T47D (cell line): ENCODE results near the gene MYO5A.
"Not testable (repeated sequence)": the region's sequence is repeated elsewhere in the genome, so short reads cannot be mapped to it uniquely, and the experiment has no call there.

Experiments used
- DNase-seq, 2 experiments: peaks; one replicate each; pipeline versions ENCODE4 v3.0.0 to v3.0.0-alpha.2; 2011 to 2012; ENCODE audit warnings: low read depth in 1 of 2, low spot score in 1 of 2
- JUND ChIP-seq: IDR thresholded peaks from 2 replicates; pipeline ENCODE4 v1.6.1; 2012; ENCODE audit warnings: low read depth
- in situ Hi-C: cut with HindIII; loops from 2 replicates; pipeline ENCODE4 v1.10.0; 2016; ENCODE audit warnings: low sequenced_read_pairs, low pct_unique_long_range_greater_than_20kb

The MYO5A gene

GRCh38 chr15:52295421-52296001, 233.2 kb downstream of the MYO5A start, which contains the start of gene MYO5C:
MYO5C (minus strand) TSS chr15:52295804; CDS start chr15:52295636, 168 bp downstream.
- DNase-seq, result peak; percentile 88 to 95
- in situ Hi-C loops, result no loop called here
- no peak for TF ChIP-seq JUND

- TF ChIP-seq JUND, result no peak
- in situ Hi-C loops, result no loop called here
- DNase-seq, result peak in 1 of 2 experiments; percentile 38
Observed at GRCh38 chr15:52294881-52295420, 233.7 kb downstream of the MYO5A start.

- TF ChIP-seq JUND, result no peak
- in situ Hi-C loops, result no loop called here
- peak; percentile 51 to 70 for DNase-seq
Observed at GRCh38 chr15:52292780-52293392, 235.8 kb downstream of the MYO5A start.

GRCh38 chr15:52291204-52291603, 237.5 kb downstream of the MYO5A start:
- no peak for TF ChIP-seq JUND
- in situ Hi-C loops, result no loop called here
- peak in 1 of 2 experiments; percentile 35 for DNase-seq

- TF ChIP-seq JUND, result no peak
- in situ Hi-C loops, result no loop called here
- DNase-seq, result no peak
Observed at GRCh38 chr15:52290800-52291199, 237.9 kb downstream of the MYO5A start.

- TF ChIP-seq JUND, result no peak
- no peak for DNase-seq
- in situ Hi-C loops, result no loop called here
Observed at GRCh38 chr15:52290329-52290728, 238.4 kb downstream of the MYO5A start.

GRCh38 chr15:52289629-52290081, 239.0 kb downstream of the MYO5A start:
- TF ChIP-seq JUND, result no peak
- peak in 1 of 2 experiments; percentile 88 for DNase-seq
- in situ Hi-C loops, result no loop called here

GRCh38 chr15:52288986-52289385, 239.7 kb downstream of the MYO5A start:
- in situ Hi-C loops, result no loop called here
- no peak for DNase-seq
- no peak for TF ChIP-seq JUND

GRCh38 chr15:52288051-52288942, 240.4 kb downstream of the MYO5A start:
- TF ChIP-seq JUND, result no peak
- peak; percentile 87 to 96 for DNase-seq
- in situ Hi-C loops, result no loop called here

- in situ Hi-C loops, result no loop called here
- no peak for TF ChIP-seq JUND
- DNase-seq, result no peak
Observed at GRCh38 chr15:52287114-52287513, 241.6 kb downstream of the MYO5A start.

- in situ Hi-C loops, DNase-seq: not testable (repeated sequence)
Observed at GRCh38 chr15:52285941-52286340, 242.7 kb downstream of the MYO5A start.

- DNase-seq, result no peak
- in situ Hi-C loops, result no loop called here
- no peak for TF ChIP-seq JUND
Observed at GRCh38 chr15:52284164-52284563, 244.5 kb downstream of the MYO5A start.

- no peak for TF ChIP-seq JUND
- in situ Hi-C loops, result no loop called here
- no peak for DNase-seq
Observed at GRCh38 chr15:52283281-52283680, 245.4 kb downstream of the MYO5A start.
